Activated T-helper 9 cell treated with anti-CD3 and anti-CD28 coated beads, Interleukin-2, amount 50 U/mL, for 16 hours (primary cell): ENCODE results near the gene IGF1R.

ENCODE experiments used
- DNase-seq: peaks from one replicate; pipeline ENCODE4 v3.0.0-alpha.2; 2020; ENCODE audit warnings: low read depth

Gene IGF1R

GRCh38 chr15:98943051-98943508 is 294.7 kb downstream of the IGF1R start:
- DNase-seq: no peak

GRCh38 chr15:98943601-98944151 is 295.3 kb downstream of the IGF1R start:
- no peak for DNase-seq

GRCh38 chr15:98946301-98947255 is 298.2 kb downstream of the IGF1R start:
- no peak for DNase-seq

GRCh38 chr15:98948456-98948855 is 300.1 kb downstream of the IGF1R start:
- DNase-seq: no peak

GRCh38 chr15:98948941-98949340 is 300.6 kb downstream of the IGF1R start:
- no peak for DNase-seq

- DNase-seq: no peak
Observed at GRCh38 chr15:98949624-98950023, 301.3 kb downstream of the IGF1R start.

GRCh38 chr15:98950248-98950647 is 301.9 kb downstream of the IGF1R start:
- no peak for DNase-seq

GRCh38 chr15:98951004-98951403 is 302.7 kb downstream of the IGF1R start:
- no peak for DNase-seq

GRCh38 chr15:98951493-98952320 is 303.4 kb downstream of the IGF1R start:
- no peak for DNase-seq

GRCh38 chr15:98952381-98952803 is 304.1 kb downstream of the IGF1R start:
- no peak for DNase-seq

GRCh38 chr15:98953000-98953787 is 304.9 kb downstream of the IGF1R start:
- DNase-seq: no peak

- DNase-seq: no peak
Observed at GRCh38 chr15:98953968-98954367, 305.6 kb downstream of the IGF1R start.

- DNase-seq: no peak
Observed at GRCh38 chr15:98954411-98954810, 306.1 kb downstream of the IGF1R start.

GRCh38 chr15:98955331-98955730 is 307.0 kb downstream of the IGF1R start:
- no peak for DNase-seq

GRCh38 chr15:98955961-98956723 is 307.8 kb downstream of the IGF1R start:
- DNase-seq: no peak

- DNase-seq: no peak
Observed at GRCh38 chr15:98956796-98957553, 308.6 kb downstream of the IGF1R start.

GRCh38 chr15:98957655-98958054 is 309.3 kb downstream of the IGF1R start:
- no peak for DNase-seq

GRCh38 chr15:98958076-98958475 is 309.7 kb downstream of the IGF1R start:
- no peak for DNase-seq

GRCh38 chr15:98958918-98959639 is 310.7 kb downstream of the IGF1R start:
- DNase-seq: no peak

- no peak for DNase-seq
Observed at GRCh38 chr15:98959640-98960007, 311.3 kb downstream of the IGF1R start.
